ENCODE data around the gene ZNF324. TPM values are rescaled to one million over a fixed set of nuclear protein-coding genes. Genes with fewer than 3 reads are reported as not detected.

Gene ZNF324
- total and polyA plus RNA-seq, 2 of the 13 experiments (the other 11 are each of a cell fraction or from before 2014, with no cell fraction given): 1.1 to 4.7 TPM

DNA sequence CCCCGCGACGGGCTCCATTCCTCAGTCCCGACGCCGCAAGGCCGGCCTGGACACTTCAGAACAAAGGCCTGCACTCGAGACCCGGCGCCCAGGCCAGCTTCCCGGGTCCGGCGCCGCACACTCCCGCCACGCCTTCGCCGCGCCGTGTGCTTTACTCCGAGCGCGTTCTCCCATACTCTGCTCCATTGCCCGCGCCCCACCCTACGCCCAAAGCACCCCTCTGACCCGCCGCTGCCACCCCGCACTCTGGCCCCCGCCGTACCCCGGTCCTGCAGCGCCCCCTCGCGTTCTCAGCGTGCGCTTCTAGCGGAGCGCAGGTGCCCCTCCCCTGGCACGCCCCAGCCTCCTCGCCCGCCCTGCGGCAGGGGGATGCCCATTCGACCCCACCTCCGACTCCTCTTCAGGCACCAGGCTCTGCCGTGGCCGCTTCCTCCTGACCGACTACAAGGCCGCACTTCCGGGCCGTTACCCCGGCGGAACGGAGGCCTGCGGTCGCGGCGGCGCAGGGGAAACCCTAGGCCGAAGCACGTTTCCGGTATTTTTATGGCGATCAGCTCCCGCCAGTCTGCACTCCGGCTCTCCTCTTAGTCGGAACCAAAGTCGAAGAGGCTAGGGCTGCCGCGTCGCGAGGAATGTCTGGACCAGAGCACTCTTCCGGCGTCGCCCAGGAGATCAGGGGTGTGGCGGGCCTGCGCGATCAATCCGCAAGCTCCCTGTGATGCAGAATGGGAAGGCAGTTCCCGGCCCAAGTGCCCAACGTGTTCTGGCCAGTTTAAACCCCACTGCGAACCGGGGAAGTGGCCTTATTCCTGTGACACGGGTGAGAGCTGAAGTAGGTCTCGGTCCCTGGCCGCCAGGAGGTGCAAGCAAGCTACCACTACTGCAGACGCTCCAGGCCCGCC lies 52.7 kb downstream of the ZNF324 start, which contains the start of gene ZBTB45 (continued):
- TF ChIP-seq CERS6 (CRISPR knock-in tag; IDR thresholded peaks at IDR 0.05) (no peak), TBL1XR1 (IDR thresholded peaks at IDR 0.05; ENCODE audit: borderline replicate concordance, low read length, partially characterized antibody) (peak; percentile 80), SP1 (IDR thresholded peaks at IDR 0.05) (no peak), SP1 (CRISPR knock-in tag; IDR thresholded peaks at IDR 0.05) (peak; percentile 94), NR3C1 (CRISPR knock-in tag; IDR thresholded peaks at IDR 0.05) (no peak), SRSF4 (IDR thresholded peaks at IDR 0.05; ENCODE audit: low read depth, low read length, poor library complexity, severe bottlenecking) (no peak), FLYWCH1 (CRISPR knock-in tag; IDR thresholded peaks at IDR 0.05) (no peak), ZNF609 (CRISPR knock-in tag; IDR thresholded peaks at IDR 0.05; ENCODE audit: borderline replicate concordance) (peak; percentile 67), PREB (CRISPR knock-in tag; IDR thresholded peaks at IDR 0.05) (0 out of 2 replicates have a peak, but pooled peaks have one; percentile 54), ZNF263 (CRISPR knock-in tag; IDR thresholded peaks at IDR 0.05) (peak; percentile 24; the same call in 1 of the 2 replicates), ELF1 (CRISPR knock-in tag; IDR thresholded peaks at IDR 0.05) (peak; percentile 97), FOXC1 (CRISPR knock-in tag; IDR thresholded peaks at IDR 0.05; ENCODE audit: borderline replicate concordance) (peak; percentile 98), RBM22 (optimal IDR thresholded peaks at IDR 0.05; ENCODE audit: low read length) (no peak), ZNF143 (CRISPR knock-in tag; IDR thresholded peaks at IDR 0.05) (peak; percentile 86), ZNF256 (CRISPR knock-in tag; conservative IDR thresholded peaks at IDR 0.05) (peak; percentile 89; the same call in 1 of the 2 replicates), MAF1 (CRISPR knock-in tag; IDR thresholded peaks at IDR 0.05; ENCODE audit: borderline replicate concordance) (peak; percentile 93), WIZ (CRISPR knock-in tag; IDR thresholded peaks at IDR 0.05) (0 out of 2 replicates have a peak, but pooled peaks have one; percentile 20), ARHGAP35 (CRISPR knock-in tag; IDR thresholded peaks at IDR 0.05; ENCODE audit: borderline replicate concordance) (peak; percentile 93; the same call in 1 of the 2 replicates), KDM5B (CRISPR knock-in tag; IDR thresholded peaks at IDR 0.05; ENCODE audit: borderline replicate concordance) (peak; percentile 89; the same call in 1 of the 2 replicates)
- TF ChIP-seq, protein P1, sequence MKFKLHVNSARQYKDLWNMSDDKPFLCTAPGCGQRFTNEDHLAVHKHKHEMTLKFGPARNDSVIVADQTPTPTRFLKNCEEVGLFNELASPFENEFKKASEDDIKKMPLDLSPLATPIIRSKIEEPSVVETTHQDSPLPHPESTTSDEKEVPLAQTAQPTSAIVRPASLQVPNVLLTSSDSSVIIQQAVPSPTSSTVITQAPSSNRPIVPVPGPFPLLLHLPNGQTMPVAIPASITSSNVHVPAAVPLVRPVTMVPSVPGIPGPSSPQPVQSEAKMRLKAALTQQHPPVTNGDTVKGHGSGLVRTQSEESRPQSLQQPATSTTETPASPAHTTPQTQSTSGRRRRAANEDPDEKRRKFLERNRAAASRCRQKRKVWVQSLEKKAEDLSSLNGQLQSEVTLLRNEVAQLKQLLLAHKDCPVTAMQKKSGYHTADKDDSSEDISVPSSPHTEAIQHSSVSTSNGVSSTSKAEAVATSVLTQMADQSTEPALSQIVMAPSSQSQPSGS (CRISPR knock-in tag; IDR thresholded peaks at IDR 0.05): peak; percentile 94
- TF ChIP-seq, protein P2, sequence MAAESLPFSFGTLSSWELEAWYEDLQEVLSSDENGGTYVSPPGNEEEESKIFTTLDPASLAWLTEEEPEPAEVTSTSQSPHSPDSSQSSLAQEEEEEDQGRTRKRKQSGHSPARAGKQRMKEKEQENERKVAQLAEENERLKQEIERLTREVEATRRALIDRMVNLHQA (CRISPR knock-in tag; IDR thresholded peaks at IDR 0.05): no peak
